Duodenal mucosa (tissue), 2 donors: ENCODE data around the gene TSPAN9.

Source experiments
- H3K27ac ChIP-seq: one replicate; pipeline ENCODE4 v1.7.0; 2013; ENCODE audit warnings: low read depth, low read length
- H3K27me3 ChIP-seq, 2 donors: one replicate each; pipeline ENCODE4 v1.7.0; 2013; ENCODE audit warnings: low read length in 2 of 2, control low read depth in 1 of 2; ENCODE audit not compliant: insufficient read depth in 2 of 2, control insufficient read depth in 1 of 2
- H3K36me3 ChIP-seq, 2 donors: one replicate each; pipeline ENCODE4 v1.7.0; 2013; ENCODE audit warnings: low read length in 2 of 2, control low read depth in 1 of 2; ENCODE audit not compliant: insufficient read depth in 2 of 2, control insufficient read depth in 1 of 2
- H3K4me1 ChIP-seq, 2 donors: one replicate each; pipeline ENCODE4 v1.7.0; 2013; ENCODE audit warnings: low read length in 2 of 2, control low read depth in 1 of 2; ENCODE audit not compliant: insufficient read depth in 2 of 2, control insufficient read depth in 1 of 2
- H3K4me3 ChIP-seq, 2 donors: one replicate each; pipeline ENCODE4 v1.7.0; 2013; ENCODE audit warnings: low read length in 2 of 2, low read depth in 1 of 2
- H3K9ac ChIP-seq, 2 donors: one replicate each; pipeline ENCODE4 v1.7.0; 2013; ENCODE audit warnings: low read length in 2 of 2, low read depth in 1 of 2
- H3K9me3 ChIP-seq, 2 donors: one replicate each; pipeline ENCODE4 v1.7.0; 2013; ENCODE audit warnings: low read length in 2 of 2, control low read depth in 1 of 2; ENCODE audit not compliant: control insufficient read depth in 1 of 2

The TSPAN9 gene

GRCh38 chr12:3186546-3187215 lies 109.5 kb downstream of the TSPAN9 start:
- H3K36me3 ChIP-seq = no peaks in the 10 kb centered on the region
- no peak overlapping the region for H3K27ac ChIP-seq
- H3K9me3 ChIP-seq = no peaks in the 10 kb centered on the region
- no peaks in the 10 kb centered on the region for H3K4me1 ChIP-seq
- no peaks in the 10 kb centered on the region for H3K27me3 ChIP-seq
- no peak overlapping the region for H3K9ac ChIP-seq
- no peak overlapping the region for H3K4me3 ChIP-seq

- no peaks in the 10 kb centered on the region for H3K4me1 ChIP-seq
- H3K9ac ChIP-seq = no peak overlapping the region
- H3K27ac ChIP-seq = no peak overlapping the region
Observed at GRCh38 chr12:3187846-3188770, 110.9 kb downstream of the TSPAN9 start.

DNA sequence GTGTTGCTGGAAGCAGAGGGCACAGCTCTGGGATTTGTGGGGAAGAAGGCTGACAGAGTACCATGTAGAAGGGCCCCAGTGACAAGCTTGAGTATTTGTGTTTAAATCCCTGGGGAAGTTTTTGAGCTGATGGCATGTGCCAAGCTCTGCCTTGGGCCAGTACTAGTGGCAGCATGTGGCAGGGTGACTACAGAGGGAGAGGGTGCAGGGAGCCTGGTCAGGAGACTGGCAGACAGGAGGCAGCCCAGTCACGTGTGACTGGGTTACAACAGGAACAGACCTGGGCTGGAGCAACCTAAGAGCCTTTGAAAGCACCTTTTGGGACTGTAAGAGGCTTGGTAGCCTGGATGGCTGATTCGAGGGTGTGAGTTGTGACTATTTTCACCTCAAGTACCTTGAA lies 112.1 kb downstream of the TSPAN9 start:
- no peak overlapping the region for H3K4me3 ChIP-seq
- H3K36me3 ChIP-seq = no peaks in the 10 kb centered on the region
- no peaks in the 10 kb centered on the region for H3K9me3 ChIP-seq
- no peak overlapping the region for H3K9ac ChIP-seq
- H3K4me1 ChIP-seq = no peaks in the 10 kb centered on the region
- H3K27ac ChIP-seq = no peak overlapping the region
- no peaks in the 10 kb centered on the region for H3K27me3 ChIP-seq

More at GRCh38 chr12:3187846-3188770, 110.9 kb downstream of the TSPAN9 start:
- Histone ChIP-seq H3K9me3 (no peaks in the 10 kb centered on the region), H3K4me3 (no peak overlapping the region), H3K27me3 (no peaks in the 10 kb centered on the region), H3K36me3 (no peaks in the 10 kb centered on the region)

GRCh38 chr12:3190101-3190500 lies 112.9 kb downstream of the TSPAN9 start:
- H3K36me3 ChIP-seq = no peaks in the 10 kb centered on the region
- H3K27me3 ChIP-seq = no peaks in the 10 kb centered on the region
- H3K9me3 ChIP-seq = no peaks in the 10 kb centered on the region
- no peak overlapping the region for H3K9ac ChIP-seq
- H3K27ac ChIP-seq = no peak overlapping the region
- no peaks in the 10 kb centered on the region for H3K4me1 ChIP-seq
- no peak overlapping the region for H3K4me3 ChIP-seq

DNA sequence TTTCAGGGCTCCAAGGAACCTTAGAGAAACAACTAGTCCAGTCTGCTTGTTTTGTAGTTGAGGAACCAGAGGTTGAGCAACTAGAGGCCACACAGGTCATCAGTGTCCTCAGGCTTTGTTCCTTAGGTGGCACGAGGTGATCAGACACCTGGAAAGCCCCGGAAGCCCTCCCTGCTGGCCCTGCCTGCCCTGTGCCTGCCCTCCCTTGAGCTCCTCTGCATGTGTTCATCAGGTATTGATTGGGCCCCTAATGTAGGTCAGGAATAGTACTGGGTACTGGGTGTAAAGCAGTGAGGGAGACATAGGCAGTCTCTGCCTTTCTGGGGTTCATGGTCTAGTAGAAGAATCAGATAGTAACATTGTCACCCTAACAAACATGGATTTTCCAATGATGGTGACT lies 114.3 kb downstream of the TSPAN9 start:
- H3K36me3 ChIP-seq = no peaks in the 10 kb centered on the region
- H3K4me3 ChIP-seq = no peak overlapping the region
- H3K9me3 ChIP-seq = no peaks in the 10 kb centered on the region
- no peaks in the 10 kb centered on the region for H3K4me1 ChIP-seq
- no peak overlapping the region for H3K9ac ChIP-seq
- H3K27me3 ChIP-seq = no peaks in the 10 kb centered on the region
- H3K27ac ChIP-seq = no peak overlapping the region

GRCh38 chr12:3192221-3192620 lies 115.0 kb downstream of the TSPAN9 start:
- H3K4me1 ChIP-seq = no peaks in the 10 kb centered on the region
- H3K36me3 ChIP-seq = no peaks in the 10 kb centered on the region
- H3K9ac ChIP-seq = no peak overlapping the region
- H3K9me3 ChIP-seq = no peaks in the 10 kb centered on the region
- no peak overlapping the region for H3K4me3 ChIP-seq
- no peak overlapping the region for H3K27ac ChIP-seq
- no peaks in the 10 kb centered on the region for H3K27me3 ChIP-seq

DNA sequence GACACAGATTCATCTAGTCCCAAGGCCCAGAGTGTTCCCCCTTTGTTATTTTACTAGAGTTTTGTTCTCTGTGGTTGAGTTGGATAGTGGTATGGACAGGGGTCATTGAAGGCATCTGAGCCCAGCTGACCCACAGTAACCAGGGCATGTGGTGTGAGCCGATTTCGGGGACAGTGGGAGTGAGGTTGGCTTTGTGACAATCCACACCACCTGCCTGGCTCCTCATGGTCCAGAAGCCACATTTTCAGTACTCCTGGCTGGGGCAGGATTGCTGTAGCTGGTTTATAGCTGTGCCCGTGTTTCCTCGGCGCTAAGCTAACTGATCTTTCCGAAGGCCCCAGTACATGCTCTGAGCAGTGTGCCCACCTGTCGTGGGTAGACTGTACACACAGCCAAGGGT lies 116.0 kb downstream of the TSPAN9 start:
- Histone ChIP-seq H3K9me3 (no peaks in the 10 kb centered on the region), H3K27me3 (no peaks in the 10 kb centered on the region), H3K36me3 (no peaks in the 10 kb centered on the region), H3K4me1 (no peaks in the 10 kb centered on the region), H3K9ac (no peak overlapping the region), H3K4me3 (no peak overlapping the region), H3K27ac (no peak overlapping the region)

DNA sequence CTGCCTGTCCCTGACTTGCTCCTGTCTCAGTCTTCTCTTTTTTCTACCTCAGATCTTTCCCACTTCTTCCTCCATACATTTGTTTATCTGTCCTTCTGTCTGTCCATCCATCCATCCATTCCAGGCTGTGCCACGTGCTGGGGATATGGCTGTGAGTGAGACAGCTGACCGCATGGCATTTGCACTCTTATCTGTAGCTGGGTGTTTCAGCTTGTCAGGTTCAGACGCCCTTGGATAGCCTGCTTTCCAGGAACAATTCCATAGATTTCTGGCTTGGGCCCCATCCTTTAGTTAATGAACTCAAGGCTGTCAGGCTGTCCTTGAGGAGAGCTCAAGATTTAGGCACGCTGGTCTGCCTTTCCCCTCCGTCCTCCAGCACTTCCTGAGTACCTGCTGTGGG lies 116.6 kb downstream of the TSPAN9 start:
- Histone ChIP-seq H3K4me3 (no peak overlapping the region), H3K9me3 (no peaks in the 10 kb centered on the region), H3K27ac (no peak overlapping the region), H3K36me3 (no peaks in the 10 kb centered on the region), H3K27me3 (no peaks in the 10 kb centered on the region), H3K9ac (no peak overlapping the region), H3K4me1 (no peaks in the 10 kb centered on the region)

GRCh38 chr12:3195337-3195736 lies 118.2 kb downstream of the TSPAN9 start:
- no peaks in the 10 kb centered on the region for H3K36me3 ChIP-seq
- no peak overlapping the region for H3K9ac ChIP-seq
- H3K27ac ChIP-seq = no peak overlapping the region
- H3K4me3 ChIP-seq = no peak overlapping the region
- H3K4me1 ChIP-seq = peaks cover 5 to 10% of the 10 kb centered on the region in 2 donors
- H3K27me3 ChIP-seq = peaks cover 0 to 5% of the 10 kb centered on the region in 2 donors
- no peaks in the 10 kb centered on the region for H3K9me3 ChIP-seq

DNA sequence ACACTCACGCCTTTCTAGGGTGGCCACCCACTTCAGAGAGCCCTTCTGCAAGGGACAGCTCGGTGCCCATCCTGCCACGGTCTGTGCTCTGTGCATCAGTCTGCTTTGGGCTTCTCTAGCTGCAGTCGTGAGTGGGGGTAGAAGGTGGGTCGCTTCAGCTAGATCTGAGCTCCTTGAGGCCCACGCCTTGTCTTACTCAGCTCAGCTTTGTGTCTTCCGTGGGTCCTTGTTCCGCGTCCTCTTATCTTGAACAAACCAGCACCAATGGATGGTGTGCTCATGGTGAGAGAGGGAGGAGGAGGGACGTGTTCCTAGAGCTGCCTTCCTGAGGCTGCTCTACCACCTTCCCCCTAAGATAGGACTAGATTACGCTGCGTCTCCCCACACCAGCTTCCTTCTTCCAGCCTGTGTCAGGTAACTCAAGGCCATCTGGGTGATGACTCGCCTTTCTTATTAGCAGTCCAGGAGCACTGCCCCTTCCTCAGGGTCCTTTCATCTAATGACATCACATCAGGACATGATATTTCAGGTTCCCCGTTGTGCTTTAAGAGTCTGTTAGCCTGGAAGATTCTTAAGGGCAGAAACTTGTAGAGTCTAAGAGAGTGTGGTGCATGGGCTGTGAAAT lies 118.8 kb downstream of the TSPAN9 start:
- Histone ChIP-seq H3K27me3 (peaks cover under 1 to 5% of the 10 kb centered on the region in 2 donors), H3K27ac (no peak overlapping the region), H3K4me1 (peaks cover 9 to 10% of the 10 kb centered on the region in 2 donors), H3K9ac (no peak overlapping the region), H3K36me3 (no peaks in the 10 kb centered on the region), H3K9me3 (no peaks in the 10 kb centered on the region), H3K4me3 (no peak overlapping the region)
